Effector memory CD8-positive, alpha-beta T cell (primary cell): Measurements from ENCODE around the gene TMEM255B.

Experiments
- ATAC-seq: fragments of 150-1000 bp; cut with Tn5 transposase; replicated peaks from 2 replicates; pipeline ENCODE4 v1.10.0; 2021; ENCODE audit warnings: mild to moderate bottlenecking, moderate library complexity
- DNase-seq, 3 experiments: peaks; one replicate each; pipeline ENCODE4 v3.0.0; 2021
- H3K27ac Mint-ChIP-seq, 2 donors: one replicate each; pipeline ENCODE4 v1.8.0; 2022; ENCODE audit warnings: mild to moderate bottlenecking in 2 of 2, mixed read lengths in 2 of 2, moderate library complexity in 2 of 2
- H3K27me3 Mint-ChIP-seq, 2 donors: one replicate each; pipeline ENCODE4 v1.8.0; 2022; ENCODE audit warnings: mixed read lengths in 2 of 2
- H3K36me3 Mint-ChIP-seq: one replicate; pipeline ENCODE4 v1.8.0; 2022; ENCODE audit warnings: mild to moderate bottlenecking, moderate library complexity, mixed read lengths; ENCODE audit not compliant: insufficient read depth
- H3K4me1 Mint-ChIP-seq, 2 donors: one replicate each; pipeline ENCODE4 v1.8.0; 2022; ENCODE audit warnings: low read depth in 2 of 2, mixed read lengths in 2 of 2
- H3K4me3 Mint-ChIP-seq, 2 donors: one replicate each; pipeline ENCODE4 v1.8.0; 2022; ENCODE audit warnings: mild to moderate bottlenecking in 2 of 2, mixed read lengths in 2 of 2, moderate library complexity in 2 of 2
- H3K9me3 Mint-ChIP-seq, 2 donors: one replicate each; pipeline ENCODE4 v1.8.0; 2022; ENCODE audit warnings: mixed read lengths in 2 of 2

TMEM255B gene

GRCh38 chr13:113853518-113854237, 94.7 kb downstream of the TMEM255B start:
- H3K27me3 Mint-ChIP-seq = no peaks in the 10 kb centered on the region
- H3K9me3 Mint-ChIP-seq = peaks cover 0 to 5% of the 10 kb centered on the region in 2 donors
- H3K4me3 Mint-ChIP-seq = no peak overlapping the region
- H3K36me3 Mint-ChIP-seq = no peaks in the 10 kb centered on the region
- ATAC-seq (no peak), DNase-seq (no peak)
- H3K27ac Mint-ChIP-seq = peak overlapping the region in 1 of 2 donors; percentile 56
- H3K4me1 Mint-ChIP-seq = peaks cover 6 to 14% of the 10 kb centered on the region in 2 donors

GRCh38 chr13:113854238-113855011, 95.4 kb downstream of the TMEM255B start:
- peaks cover 0 to 12% of the 10 kb centered on the region in 2 donors for H3K9me3 Mint-ChIP-seq
- DNase-seq = no peak
- peak; percentile 54 for ATAC-seq
- no peaks in the 10 kb centered on the region for H3K27me3 Mint-ChIP-seq
- H3K4me3 Mint-ChIP-seq = peak overlapping the region in 1 of 2 donors; percentile 47
- H3K4me1 Mint-ChIP-seq = peaks cover 6 to 14% of the 10 kb centered on the region in 2 donors
- peak overlapping the region in 1 of 2 donors; percentile 56 for H3K27ac Mint-ChIP-seq
- H3K36me3 Mint-ChIP-seq = no peaks in the 10 kb centered on the region

- ATAC-seq (peak; percentile 7), DNase-seq (no peak)
- Mint-ChIP-seq H3K27ac (peak overlapping the region in 1 of 2 donors; percentile 56), H3K27me3 (no peaks in the 10 kb centered on the region), H3K4me1 (peaks cover 6 to 15% of the 10 kb centered on the region in 2 donors), H3K36me3 (peaks cover 4% of the 10 kb centered on the region), H3K9me3 (peaks cover 0 to 13% of the 10 kb centered on the region in 2 donors), H3K4me3 (peak overlapping the region in 1 of 2 donors; percentile 47)
Measured at GRCh38 chr13:113855012-113855921, 96.2 kb downstream of the TMEM255B start.

- Mint-ChIP-seq H3K4me3 (no peak overlapping the region), H3K27me3 (peaks cover 0 to under 1% of the 10 kb centered on the region in 2 donors), H3K36me3 (peaks cover 4% of the 10 kb centered on the region), H3K9me3 (peaks cover 0 to 13% of the 10 kb centered on the region in 2 donors), H3K27ac (no peak overlapping the region), H3K4me1 (peaks cover 6 to 17% of the 10 kb centered on the region in 2 donors)
- DNase-seq (no peak), ATAC-seq (no peak)
Measured at GRCh38 chr13:113855931-113856715, 97.1 kb downstream of the TMEM255B start.

- Mint-ChIP-seq H3K27ac (no peak overlapping the region), H3K9me3 (peaks cover 0 to 13% of the 10 kb centered on the region in 2 donors), H3K4me3 (no peak overlapping the region), H3K4me1 (peaks cover 6 to 17% of the 10 kb centered on the region in 2 donors), H3K27me3 (peaks cover 4 to 6% of the 10 kb centered on the region in 2 donors), H3K36me3 (peaks cover 4% of the 10 kb centered on the region)
- no peak for DNase-seq
- no peak for ATAC-seq
Measured at GRCh38 chr13:113856716-113857065, 97.7 kb downstream of the TMEM255B start.

- Mint-ChIP-seq H3K9me3 (peaks cover 0 to 13% of the 10 kb centered on the region in 2 donors), H3K4me1 (peaks cover 11 to 22% of the 10 kb centered on the region in 2 donors), H3K27me3 (peaks cover 12 to 16% of the 10 kb centered on the region in 2 donors), H3K36me3 (peaks cover 4% of the 10 kb centered on the region), H3K27ac (no peak overlapping the region), H3K4me3 (no peak overlapping the region)
- DNase-seq = no peak
- ATAC-seq = no peak
Measured at GRCh38 chr13:113857531-113858195, 98.6 kb downstream of the TMEM255B start.

GRCh38 chr13:113859311-113860050, 100.5 kb downstream of the TMEM255B start:
- no peak overlapping the region for H3K27ac Mint-ChIP-seq
- no peak for ATAC-seq
- DNase-seq = no peak

GRCh38 chr13:113860051-113860664, 101.1 kb downstream of the TMEM255B start:
- ATAC-seq = no peak
- DNase-seq = no peak
- Mint-ChIP-seq H3K36me3 (peaks cover 4% of the 10 kb centered on the region), H3K4me1 (peaks cover 12 to 13% of the 10 kb centered on the region in 2 donors), H3K27me3 (peaks cover 24 to 34% of the 10 kb centered on the region in 2 donors), H3K4me3 (peak overlapping the region in 1 of 2 donors; percentile 21), H3K27ac (peak overlapping the region in 1 of 2 donors; percentile 53), H3K9me3 (peaks cover 0 to 13% of the 10 kb centered on the region in 2 donors)

More at GRCh38 chr13:113859311-113860050, 100.5 kb downstream of the TMEM255B start:
- H3K4me1 Mint-ChIP-seq = peaks cover 15 to 17% of the 10 kb centered on the region in 2 donors
- peaks cover 4% of the 10 kb centered on the region for H3K36me3 Mint-ChIP-seq
- peaks cover 17 to 27% of the 10 kb centered on the region in 2 donors for H3K27me3 Mint-ChIP-seq
- peaks cover 0 to 13% of the 10 kb centered on the region in 2 donors for H3K9me3 Mint-ChIP-seq
- peak overlapping the region in 1 of 2 donors; percentile 21 for H3K4me3 Mint-ChIP-seq

- Mint-ChIP-seq H3K36me3 (peaks cover 4% of the 10 kb centered on the region), H3K27ac (peak overlapping the region in 1 of 2 donors; percentile 53), H3K9me3 (peaks cover 0 to 13% of the 10 kb centered on the region in 2 donors), H3K4me1 (peaks cover 12 to 13% of the 10 kb centered on the region in 2 donors), H3K27me3 (peaks cover 31 to 41% of the 10 kb centered on the region in 2 donors), H3K4me3 (peak overlapping the region in 1 of 2 donors; percentile 48)
- ATAC-seq (no peak), DNase-seq (no peak)
Measured at GRCh38 chr13:113860665-113861432, 101.8 kb downstream of the TMEM255B start.

GRCh38 chr13:113861433-113862030, 102.5 kb downstream of the TMEM255B start:
- Mint-ChIP-seq H3K27ac (no peak overlapping the region), H3K27me3 (peaks cover 38 to 48% of the 10 kb centered on the region in 2 donors)

More at GRCh38 chr13:113861433-113862030, 102.5 kb downstream of the TMEM255B start:
- H3K36me3 Mint-ChIP-seq = peaks cover 4% of the 10 kb centered on the region
- DNase-seq (no peak), ATAC-seq (no peak)
- H3K4me1 Mint-ChIP-seq = peaks cover 12 to 13% of the 10 kb centered on the region in 2 donors
- peaks cover 0 to 13% of the 10 kb centered on the region in 2 donors for H3K9me3 Mint-ChIP-seq
- peak overlapping the region; percentile 48 to 65 for H3K4me3 Mint-ChIP-seq
